Measurements from ENCODE around the gene MEIOC. TPM values are rescaled to one million over a fixed set of nuclear protein-coding genes. Genes with fewer than 3 reads are reported as not detected.
"Not testable (repeated sequence)": the region's sequence is repeated elsewhere in the genome, so short reads cannot be mapped to it uniquely, and the experiment has no call there.

Gene MEIOC
- total RNA-seq, 1 donor from 2014 or later: 7.1 TPM

DNA sequence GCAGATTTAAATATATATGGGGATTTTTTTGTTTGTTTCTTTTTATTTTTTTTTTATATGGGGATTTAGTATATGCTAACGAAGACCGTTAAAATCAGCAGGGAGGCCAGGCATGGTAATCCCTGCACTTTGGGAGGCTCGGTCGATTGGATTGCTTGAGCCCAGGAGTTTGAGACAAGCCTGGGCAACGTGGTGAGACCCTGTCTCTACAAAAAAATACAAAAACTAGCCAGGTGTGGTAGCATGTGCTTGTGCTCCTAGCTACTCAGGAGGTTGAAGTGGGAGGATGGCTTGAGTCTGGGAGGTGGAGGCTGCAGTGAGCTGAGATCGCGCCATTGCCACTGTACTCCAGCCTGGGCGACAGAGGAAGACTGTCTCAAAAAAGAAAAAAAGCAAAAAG is 22.3 kb upstream of the MEIOC start:
- no peak for TF ChIP-seq CTCF (conservative IDR thresholded peaks at IDR 0.05; ENCODE audit: low read depth, low read length)
- no peak overlapping the region for H3K4me3 ChIP-seq (ENCODE audit: low read depth, low read length)
- DNase-seq (ENCODE audit: low read depth): no peak

DNA sequence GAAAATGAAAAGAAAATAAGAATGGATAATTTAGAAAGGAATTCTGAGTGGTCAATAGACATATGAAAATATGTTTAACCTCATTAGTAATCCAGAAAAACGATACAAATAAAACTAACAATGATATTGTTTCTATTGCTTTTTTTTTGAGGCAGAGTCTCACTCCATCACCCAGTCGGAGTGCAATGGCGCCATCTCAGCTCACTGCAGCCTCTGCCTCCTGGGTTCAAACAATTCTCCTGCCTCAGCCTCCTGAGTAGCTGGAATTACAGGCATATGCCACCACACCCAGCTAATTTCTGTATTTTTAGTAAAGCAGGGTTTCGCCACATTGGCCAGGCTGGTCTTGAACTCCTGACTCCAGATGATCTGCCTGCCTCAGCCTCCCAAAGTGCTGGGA is 21.9 kb upstream of the MEIOC start:
- not testable (repeated sequence) for DNase-seq (ENCODE audit: low read depth); H3K4me3 ChIP-seq (ENCODE audit: low read depth, low read length)

DNA sequence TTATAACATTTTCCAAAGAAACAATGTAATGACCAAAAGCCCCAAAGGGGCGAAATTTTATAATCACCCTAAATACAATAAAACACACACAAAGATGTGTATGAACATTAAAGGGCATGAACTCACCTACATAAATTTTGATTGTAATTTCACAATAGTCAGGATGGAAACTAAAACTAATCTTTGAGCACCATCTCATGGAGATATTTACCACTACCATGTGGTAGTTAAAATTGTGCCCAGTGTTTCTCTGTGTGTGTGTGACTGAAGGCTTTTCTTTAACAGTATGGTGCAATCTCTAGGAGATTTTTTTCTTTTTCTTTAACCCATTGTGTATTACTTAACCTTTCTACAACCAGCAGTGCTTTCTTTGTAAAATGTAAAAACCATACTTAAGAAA is 19.7 kb upstream of the MEIOC start:
- TF ChIP-seq CTCF (conservative IDR thresholded peaks at IDR 0.05; ENCODE audit: low read depth, low read length): peak; percentile 50
- peak; percentile 10 for DNase-seq (ENCODE audit: low read depth)
- H3K4me3 ChIP-seq (ENCODE audit: low read depth, low read length): no peak overlapping the region

DNA sequence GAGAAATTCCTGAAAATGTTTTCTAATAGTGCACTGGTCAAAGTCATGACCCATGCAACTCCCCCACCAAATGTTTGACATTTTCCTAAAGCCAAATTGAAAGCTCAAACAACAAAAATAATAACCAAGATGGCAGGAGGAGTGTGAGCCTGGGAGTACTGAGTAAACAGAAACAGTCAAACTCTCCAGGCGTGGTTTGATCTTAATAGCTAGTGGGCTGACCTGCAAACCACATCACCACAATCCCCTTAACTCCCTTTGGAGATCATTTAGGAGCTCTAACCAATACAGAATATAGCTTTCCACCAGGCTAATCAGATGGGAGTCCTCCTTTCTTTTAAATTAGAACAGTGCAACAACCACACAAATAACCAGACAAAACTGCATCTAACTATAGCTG is 19.2 kb upstream of the MEIOC start:
- TF ChIP-seq CTCF (conservative IDR thresholded peaks at IDR 0.05; ENCODE audit: low read depth, low read length): no peak
- DNase-seq (ENCODE audit: low read depth): no peak
- H3K4me3 ChIP-seq (ENCODE audit: low read depth, low read length): no peak overlapping the region

DNA sequence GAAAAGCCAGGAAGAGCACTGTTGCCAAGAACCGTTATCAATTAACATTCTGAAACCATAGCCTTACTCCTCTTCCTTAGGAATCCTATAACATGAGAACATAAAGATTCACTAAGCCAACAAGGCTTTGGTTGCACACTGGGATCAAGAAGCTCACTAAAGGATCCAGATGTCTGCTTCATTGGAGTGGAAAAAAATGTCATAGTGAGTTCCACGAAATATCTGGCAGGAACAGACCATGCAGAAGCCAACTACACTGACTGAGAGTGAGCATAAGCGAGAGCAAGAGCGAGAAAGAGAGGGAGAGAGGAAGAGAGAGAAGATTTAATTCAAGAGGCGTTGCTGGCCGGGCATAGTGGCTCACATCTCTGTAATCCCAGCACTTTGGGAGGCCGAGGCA is 13.4 kb upstream of the MEIOC start:
- no peak for DNase-seq (ENCODE audit: low read depth)

GRCh38 chr17:44645341-44645740 is 10.9 kb upstream of the MEIOC start:
- no peak for TF ChIP-seq CTCF (conservative IDR thresholded peaks at IDR 0.05; ENCODE audit: low read depth, low read length)
- DNase-seq (ENCODE audit: low read depth): no peak
- no peak overlapping the region for H3K4me3 ChIP-seq (ENCODE audit: low read depth, low read length)

More for the DNA sequence above, 13.4 kb upstream of the MEIOC start:
- TF ChIP-seq CTCF (conservative IDR thresholded peaks at IDR 0.05; ENCODE audit: low read depth, low read length): no peak
- H3K4me3 ChIP-seq (ENCODE audit: low read depth, low read length): no peak overlapping the region

DNA sequence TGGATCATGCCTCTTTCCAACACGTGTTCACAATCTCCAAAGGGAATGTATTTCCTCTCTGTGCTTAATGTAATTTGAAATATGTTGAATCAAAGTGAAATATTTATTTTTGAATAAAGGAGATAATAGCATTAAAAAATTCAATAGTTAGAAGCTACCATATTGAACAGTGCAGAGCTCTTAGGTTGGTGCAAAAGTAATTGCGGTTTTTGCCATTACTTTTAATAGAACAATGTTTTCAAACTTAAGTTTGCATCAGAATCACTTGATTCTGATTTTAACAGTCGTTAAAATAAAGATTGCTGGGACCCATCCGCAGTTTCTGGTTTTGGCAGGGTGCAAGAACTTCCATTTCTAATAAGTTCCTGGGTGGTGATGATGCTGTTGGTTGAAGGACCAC is 10.0 kb upstream of the MEIOC start:
- DNase-seq (ENCODE audit: low read depth): no peak
- no peak overlapping the region for H3K4me3 ChIP-seq (ENCODE audit: low read depth, low read length)
- no peak for TF ChIP-seq CTCF (conservative IDR thresholded peaks at IDR 0.05; ENCODE audit: low read depth, low read length)

GRCh38 chr17:44647736-44648135 is 8.5 kb upstream of the MEIOC start:
- no peak for TF ChIP-seq CTCF (conservative IDR thresholded peaks at IDR 0.05; ENCODE audit: low read depth, low read length)
- H3K4me3 ChIP-seq (ENCODE audit: low read depth, low read length): no peak overlapping the region
- no peak for DNase-seq (ENCODE audit: low read depth)

All from epithelial cell of proximal tubule (primary cell).